Measurements from ENCODE around the gene LARP1. TPM values are rescaled to one million over a fixed set of nuclear protein-coding genes. Genes with fewer than 3 reads are reported as not detected.
A peak's percentile ranks its signal among the peaks of the same experiment; 100 is the strongest.

Gene LARP1
- total RNA-seq, 1 experiment from 2014 or later = 63.9 TPM

DNA sequence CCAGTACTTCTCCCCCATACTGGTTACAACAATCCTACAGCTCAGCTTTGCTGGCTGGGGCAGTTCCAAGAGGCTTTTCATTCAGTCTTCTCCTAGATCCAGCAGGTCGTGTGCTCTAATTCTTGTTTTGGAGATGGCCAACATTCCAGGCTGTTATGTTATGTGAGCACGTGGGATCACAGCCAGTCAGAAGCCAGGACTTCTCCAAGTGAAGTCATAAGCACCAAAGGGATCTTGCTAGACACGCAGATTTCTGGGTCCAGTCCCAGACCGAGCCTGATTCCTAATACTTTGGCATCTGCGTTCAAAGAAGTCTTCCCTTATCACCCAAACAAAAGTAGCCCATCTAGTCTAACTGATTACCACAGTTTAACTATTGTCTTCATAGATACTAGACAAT, 1.4 kb upstream of the LARP1 start:
- no peaks in the 10 kb centered on the region for H3K36me3 ChIP-seq (ENCODE audit: low read depth, low read length)
- H2AFZ ChIP-seq (ENCODE audit: low read length) = no peak overlapping the region
- H3F3A ChIP-seq (ENCODE audit: low read length, unreplicated experiment) = no peaks in the 10 kb centered on the region
- no TSS peak for BruUV-seq (replicated peaks)
- H3K9me3 ChIP-seq (ENCODE audit: low read length) = no peaks in the 10 kb centered on the region
- H3K9me2 ChIP-seq (replicated peaks; ENCODE audit: low read length) = no peaks in the 10 kb centered on the region
- peaks cover 49% of the 10 kb centered on the region for H3K79me2 ChIP-seq (ENCODE audit: low read length)
- TF ChIP-seq EZH2phosphoT487 (IDR thresholded peaks at IDR 0.05; ENCODE audit: borderline replicate concordance, low read length) = no peak
- TF ChIP-seq, protein P1, sequence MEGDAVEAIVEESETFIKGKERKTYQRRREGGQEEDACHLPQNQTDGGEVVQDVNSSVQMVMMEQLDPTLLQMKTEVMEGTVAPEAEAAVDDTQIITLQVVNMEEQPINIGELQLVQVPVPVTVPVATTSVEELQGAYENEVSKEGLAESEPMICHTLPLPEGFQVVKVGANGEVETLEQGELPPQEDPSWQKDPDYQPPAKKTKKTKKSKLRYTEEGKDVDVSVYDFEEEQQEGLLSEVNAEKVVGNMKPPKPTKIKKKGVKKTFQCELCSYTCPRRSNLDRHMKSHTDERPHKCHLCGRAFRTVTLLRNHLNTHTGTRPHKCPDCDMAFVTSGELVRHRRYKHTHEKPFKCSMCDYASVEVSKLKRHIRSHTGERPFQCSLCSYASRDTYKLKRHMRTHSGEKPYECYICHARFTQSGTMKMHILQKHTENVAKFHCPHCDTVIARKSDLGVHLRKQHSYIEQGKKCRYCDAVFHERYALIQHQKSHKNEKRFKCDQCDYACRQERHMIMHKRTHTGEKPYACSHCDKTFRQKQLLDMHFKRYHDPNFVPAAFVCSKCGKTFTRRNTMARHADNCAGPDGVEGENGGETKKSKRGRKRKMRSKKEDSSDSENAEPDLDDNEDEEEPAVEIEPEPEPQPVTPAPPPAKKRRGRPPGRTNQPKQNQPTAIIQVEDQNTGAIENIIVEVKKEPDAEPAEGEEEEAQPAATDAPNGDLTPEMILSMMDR (conservative IDR thresholded peaks at IDR 0.05; ENCODE audit: low read depth, low read length) = no peak
- no peak for TF ChIP-seq EZH2 (IDR thresholded peaks at IDR 0.05; ENCODE audit: low read length, unreplicated experiment)
- intact Hi-C loops (cut with micrococcal nuclease) = loop anchor here (10.0 kb wide), 2 partner anchors 99 to 191 kb away; partner anchors contain the start of gene MRPL22
- H3K9ac ChIP-seq (ENCODE audit: low read length) = peak overlapping the region; percentile 98
- peak overlapping the region; percentile 84; the same call in 1 of the 2 replicates for H3K27ac ChIP-seq (ENCODE audit: low read length)
- ATAC-seq (no peak), DNase-seq (no peak)
- ChIA-PET CTCF (no interaction called here), POLR2A (ENCODE audit: unreplicated experiment) (interaction anchor here (0.6 to 0.7 kb wide), 2 partner anchors 10 to 103 kb away, joined by 3 read pairs; no protein-coding TSS in a partner anchor)
- no peak overlapping the region; the same call in 1 of the 2 replicates for H3K4me3 ChIP-seq (ENCODE audit: low read length)
- H3K27me3 ChIP-seq (ENCODE audit: low read length) = no peaks in the 10 kb centered on the region
- peaks cover 18% of the 10 kb centered on the region for H3K4me1 ChIP-seq (ENCODE audit: insufficient read depth, low read length)
- peak overlapping the region; percentile 91 for H3K4me2 ChIP-seq (ENCODE audit: low read length)
- peaks cover 13% of the 10 kb centered on the region for H4K20me1 ChIP-seq (ENCODE audit: low read length)

DNA sequence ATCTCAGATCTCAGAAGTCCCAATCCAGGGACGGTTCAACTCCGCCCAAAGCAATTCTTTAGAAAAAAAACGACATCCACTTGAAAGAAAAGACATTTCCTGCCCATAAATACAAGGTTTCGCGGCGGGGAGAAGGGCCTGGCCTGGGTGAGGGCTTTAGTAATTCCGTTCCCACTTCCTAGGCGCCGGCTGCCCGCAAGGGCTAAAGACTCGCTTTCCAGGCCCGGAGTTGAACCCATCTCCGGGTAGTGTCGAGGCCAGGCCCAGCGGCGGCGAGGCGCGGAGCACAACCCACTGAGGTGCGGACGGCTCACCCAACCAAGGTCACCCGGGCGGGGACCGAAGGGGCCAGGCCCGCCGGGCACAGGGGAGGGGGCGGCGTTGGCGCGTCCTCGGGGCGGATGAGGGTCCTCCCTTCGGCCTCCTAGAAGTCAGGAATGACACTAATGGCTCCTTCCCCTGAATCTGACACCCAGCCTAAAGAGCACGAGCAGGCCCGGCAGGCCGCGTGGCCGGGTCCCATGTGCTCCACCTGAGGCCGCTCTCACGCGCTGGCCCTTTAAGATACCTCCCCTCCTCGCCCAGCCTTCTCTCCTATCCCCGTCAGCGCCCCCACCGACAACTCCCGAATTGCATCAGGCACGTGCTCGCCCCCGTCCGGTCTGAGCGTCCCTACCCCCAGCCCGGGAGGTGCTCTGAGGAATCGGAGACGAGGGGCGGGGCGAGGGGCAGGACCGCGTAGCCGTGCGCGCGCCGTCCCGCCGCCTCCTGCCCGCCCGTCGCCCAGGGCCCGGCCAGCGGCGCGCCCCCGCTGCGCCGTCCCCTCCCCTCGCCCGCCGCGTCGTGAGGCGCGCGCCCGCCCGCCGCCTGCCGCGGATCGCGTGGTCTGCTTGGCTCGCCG, 467 bp upstream of the LARP1 start:
- no peaks in the 10 kb centered on the region for H3K36me3 ChIP-seq (ENCODE audit: low read depth, low read length)
- peak overlapping the region; percentile 99 for H2AFZ ChIP-seq (ENCODE audit: low read length)
- H3K27me3 ChIP-seq (ENCODE audit: low read length) = no peaks in the 10 kb centered on the region
- no peaks in the 10 kb centered on the region for H3K9me3 ChIP-seq (ENCODE audit: low read length)
- DNase-seq = peak; percentile 96
- H3K4me3 ChIP-seq (ENCODE audit: low read length) = peak overlapping the region; percentile 96
- no peak for TF ChIP-seq EZH2phosphoT487 (IDR thresholded peaks at IDR 0.05; ENCODE audit: borderline replicate concordance, low read length)
- TF ChIP-seq, protein P1 (conservative IDR thresholded peaks at IDR 0.05; ENCODE audit: low read depth, low read length) = peak; percentile 27; the same call in 1 of the 2 replicates
- TF ChIP-seq EZH2 (IDR thresholded peaks at IDR 0.05; ENCODE audit: low read length, unreplicated experiment) = no peak
- no peaks in the 10 kb centered on the region for H3K9me2 ChIP-seq (replicated peaks; ENCODE audit: low read length)
- H3K4me2 ChIP-seq (ENCODE audit: low read length) = peak overlapping the region; percentile 91
- H3K9ac ChIP-seq (ENCODE audit: low read length) = peak overlapping the region; percentile 98
- ChIA-PET CTCF (no interaction called here), POLR2A (ENCODE audit: unreplicated experiment) (no interaction called here)
- peaks cover 23% of the 10 kb centered on the region for H4K20me1 ChIP-seq (ENCODE audit: low read length)
- peak overlapping the region; percentile 84 for H3K27ac ChIP-seq (ENCODE audit: low read length)
- intact Hi-C loops (cut with micrococcal nuclease) = loop anchor here (1.0 to 10.0 kb wide), 5 partner anchors 58 to 190 kb away; partner anchors contain the start of genes CNOT8 and MRPL22
- ATAC-seq = peak; percentile 86
- TSS peak; percentile 68 for BruUV-seq (replicated peaks)
- H3F3A ChIP-seq (ENCODE audit: low read length, unreplicated experiment) = no peaks in the 10 kb centered on the region
- peaks cover 58% of the 10 kb centered on the region for H3K79me2 ChIP-seq (ENCODE audit: low read length)
- H3K4me1 ChIP-seq (ENCODE audit: insufficient read depth, low read length) = peaks cover 27% of the 10 kb centered on the region
